ENCODE measurements around the gene RPE65.
A peak's percentile ranks its signal among the peaks of the same experiment; 100 is the strongest.

GRCh38 chr1:68485431-68486022 is 35.8 kb upstream of the RPE65 start:
- TF ChIP-seq CTCF (conservative IDR thresholded peaks at IDR 0.05) (peak; percentile 34), ZFX (IDR thresholded peaks at IDR 0.05) (no peak)
